Measurements from ENCODE around the gene POGZ. TPM values are rescaled to one million over a fixed set of nuclear protein-coding genes. Genes with fewer than 3 reads are reported as not detected.
"Not testable (repeated sequence)": the region's sequence is repeated elsewhere in the genome, so short reads cannot be mapped to it uniquely, and the experiment has no call there.

POGZ gene
- total RNA-seq, 1 experiment from 2014 or later, result 128 TPM

GRCh38 chr1:151436985-151437384, 22.3 kb downstream of the POGZ start:
- Mint-ChIP-seq H3K9me3 (ENCODE audit: low read depth, unreplicated experiment) (no peaks in the 10 kb centered on the region), H3K27me3 (ENCODE audit: unreplicated experiment) (no peaks in the 10 kb centered on the region), H3K27ac (ENCODE audit: unreplicated experiment) (no peak overlapping the region), H3K36me3 (ENCODE audit: insufficient read depth, unreplicated experiment) (peaks cover 26% of the 10 kb centered on the region), H3K4me3 (ENCODE audit: low read depth, unreplicated experiment) (no peak overlapping the region), H3K4me1 (ENCODE audit: low read depth, unreplicated experiment) (no peaks in the 10 kb centered on the region)
- no TSS peak for BruUV-seq (replicated peaks)
- DNase-seq, result no peak
- CTCF ChIA-PET, result interaction anchor here (0.7 kb wide), 1 partner anchor 36 kb away, joined by 3 read pairs; no protein-coding TSS in a partner anchor
- TF ChIP-seq, protein P1, sequence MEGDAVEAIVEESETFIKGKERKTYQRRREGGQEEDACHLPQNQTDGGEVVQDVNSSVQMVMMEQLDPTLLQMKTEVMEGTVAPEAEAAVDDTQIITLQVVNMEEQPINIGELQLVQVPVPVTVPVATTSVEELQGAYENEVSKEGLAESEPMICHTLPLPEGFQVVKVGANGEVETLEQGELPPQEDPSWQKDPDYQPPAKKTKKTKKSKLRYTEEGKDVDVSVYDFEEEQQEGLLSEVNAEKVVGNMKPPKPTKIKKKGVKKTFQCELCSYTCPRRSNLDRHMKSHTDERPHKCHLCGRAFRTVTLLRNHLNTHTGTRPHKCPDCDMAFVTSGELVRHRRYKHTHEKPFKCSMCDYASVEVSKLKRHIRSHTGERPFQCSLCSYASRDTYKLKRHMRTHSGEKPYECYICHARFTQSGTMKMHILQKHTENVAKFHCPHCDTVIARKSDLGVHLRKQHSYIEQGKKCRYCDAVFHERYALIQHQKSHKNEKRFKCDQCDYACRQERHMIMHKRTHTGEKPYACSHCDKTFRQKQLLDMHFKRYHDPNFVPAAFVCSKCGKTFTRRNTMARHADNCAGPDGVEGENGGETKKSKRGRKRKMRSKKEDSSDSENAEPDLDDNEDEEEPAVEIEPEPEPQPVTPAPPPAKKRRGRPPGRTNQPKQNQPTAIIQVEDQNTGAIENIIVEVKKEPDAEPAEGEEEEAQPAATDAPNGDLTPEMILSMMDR (IDR thresholded peaks at IDR 0.05; ENCODE audit: unreplicated experiment), result no peak
- intact Hi-C loops (cut with micrococcal nuclease; ENCODE audit: unreplicated experiment), result no loop called here

DNA sequence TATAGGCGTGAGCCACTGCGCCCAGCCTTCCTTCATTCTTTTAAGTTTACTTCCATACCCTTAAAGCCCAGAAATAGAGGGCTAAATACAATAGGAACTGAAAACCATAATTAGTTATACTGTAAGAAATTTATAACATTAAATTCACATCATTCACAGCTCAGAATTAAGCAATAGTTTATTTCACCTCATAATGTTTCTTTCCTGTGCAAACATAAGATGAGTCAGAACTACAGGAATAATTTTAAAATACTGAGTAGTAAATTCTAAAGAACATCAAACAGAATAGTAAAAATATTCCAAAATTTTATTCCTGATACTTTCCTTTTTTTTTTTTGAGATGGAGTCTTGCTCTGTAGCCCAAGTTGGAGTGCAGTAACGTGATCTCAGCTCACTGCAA, 24.1 kb downstream of the POGZ start:
- H3K36me3 Mint-ChIP-seq (ENCODE audit: insufficient read depth, unreplicated experiment), result peaks cover 21% of the 10 kb centered on the region
- H3K4me3 Mint-ChIP-seq (ENCODE audit: low read depth, unreplicated experiment), result no peak overlapping the region
- H3K4me1 Mint-ChIP-seq (ENCODE audit: low read depth, unreplicated experiment), result no peaks in the 10 kb centered on the region
- intact Hi-C loops (cut with micrococcal nuclease; ENCODE audit: unreplicated experiment), result no loop called here
- no peaks in the 10 kb centered on the region for H3K9me3 Mint-ChIP-seq (ENCODE audit: low read depth, unreplicated experiment)
- DNase-seq, result no peak
- no TSS peak for BruUV-seq (replicated peaks)
- no peaks in the 10 kb centered on the region for H3K27me3 Mint-ChIP-seq (ENCODE audit: unreplicated experiment)
- CTCF ChIA-PET, result interaction anchor here (0.7 kb wide), 1 partner anchor 131 kb away, joined by 4 read pairs; no protein-coding TSS in a partner anchor
- no peak overlapping the region for H3K27ac Mint-ChIP-seq (ENCODE audit: unreplicated experiment)
- TF ChIP-seq, protein P1 (IDR thresholded peaks at IDR 0.05; ENCODE audit: unreplicated experiment), result no peak

DNA sequence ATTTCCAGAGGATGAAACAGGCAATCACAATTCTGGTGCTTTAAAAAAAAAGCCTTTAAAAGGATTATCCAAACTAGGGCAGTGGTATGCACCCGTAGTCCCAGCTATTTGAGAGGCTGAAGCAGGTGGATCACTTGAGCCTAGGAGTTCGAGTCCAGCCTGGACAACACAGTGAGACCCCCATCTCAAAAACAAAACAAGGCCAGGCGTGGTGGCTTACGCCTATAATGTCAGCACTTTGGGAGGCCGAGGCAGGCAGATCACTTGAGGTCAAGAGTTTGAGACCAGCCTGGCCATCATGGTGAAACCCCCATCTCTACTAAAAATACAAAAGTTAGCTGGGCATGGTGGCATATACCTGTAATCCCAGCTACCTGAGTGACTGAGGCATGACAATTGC, 25.5 kb downstream of the POGZ start:
- H3K27me3 Mint-ChIP-seq (ENCODE audit: unreplicated experiment); BruUV-seq (replicated peaks); H3K4me1 Mint-ChIP-seq (ENCODE audit: low read depth, unreplicated experiment); DNase-seq; H3K27ac Mint-ChIP-seq (ENCODE audit: unreplicated experiment); intact Hi-C loops (cut with micrococcal nuclease; ENCODE audit: unreplicated experiment); H3K4me3 Mint-ChIP-seq (ENCODE audit: low read depth, unreplicated experiment); H3K9me3 Mint-ChIP-seq (ENCODE audit: low read depth, unreplicated experiment): not testable (repeated sequence)
- H3K36me3 Mint-ChIP-seq (ENCODE audit: insufficient read depth, unreplicated experiment), result peaks cover 30% of the 10 kb centered on the region
- CTCF ChIA-PET, result interaction anchor here (0.6 kb wide), 1 partner anchor 16 kb away, joined by 3 read pairs; no protein-coding TSS in a partner anchor

GRCh38 chr1:151428068-151428467, 31.2 kb downstream of the POGZ start:
- Mint-ChIP-seq H3K36me3 (ENCODE audit: insufficient read depth, unreplicated experiment) (peaks cover 64% of the 10 kb centered on the region), H3K9me3 (ENCODE audit: low read depth, unreplicated experiment) (no peaks in the 10 kb centered on the region), H3K27me3 (ENCODE audit: unreplicated experiment) (no peaks in the 10 kb centered on the region), H3K27ac (ENCODE audit: unreplicated experiment) (no peak overlapping the region), H3K4me1 (ENCODE audit: low read depth, unreplicated experiment) (no peaks in the 10 kb centered on the region), H3K4me3 (ENCODE audit: low read depth, unreplicated experiment) (no peak overlapping the region)
- intact Hi-C loops (cut with micrococcal nuclease; ENCODE audit: unreplicated experiment), result no loop called here
- TF ChIP-seq, protein P1 (IDR thresholded peaks at IDR 0.05; ENCODE audit: unreplicated experiment), result no peak
- BruUV-seq (replicated peaks), result no TSS peak
- CTCF ChIA-PET, result no interaction called here
- DNase-seq, result no peak

DNA sequence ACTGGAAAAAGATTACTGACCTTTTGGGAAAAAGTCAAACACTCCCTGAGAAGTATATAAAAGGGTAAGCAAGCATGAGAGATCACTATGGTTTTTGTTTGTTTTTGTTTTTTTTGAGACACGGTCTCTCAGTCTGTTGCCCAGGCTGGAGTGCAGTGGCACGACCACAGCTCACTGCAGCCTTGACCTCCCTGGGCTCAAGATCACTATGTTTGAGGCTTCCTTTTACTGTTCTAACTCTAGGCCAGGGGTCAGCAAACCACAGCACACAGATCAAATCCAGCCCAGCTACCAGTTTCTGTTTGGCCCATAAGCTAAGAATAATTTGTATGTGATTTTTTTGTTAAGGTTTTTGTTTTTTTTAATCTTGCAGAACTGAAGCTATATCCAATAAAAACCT, 34.2 kb downstream of the POGZ start:
- H3K36me3 Mint-ChIP-seq (ENCODE audit: insufficient read depth, unreplicated experiment), result peaks cover 82% of the 10 kb centered on the region
- TF ChIP-seq, protein P1 (IDR thresholded peaks at IDR 0.05; ENCODE audit: unreplicated experiment), result no peak
- CTCF ChIA-PET, result no interaction called here

More for the DNA sequence above, 34.2 kb downstream of the POGZ start:
- Mint-ChIP-seq H3K9me3 (ENCODE audit: low read depth, unreplicated experiment) (no peaks in the 10 kb centered on the region), H3K27ac (ENCODE audit: unreplicated experiment) (no peak overlapping the region), H3K4me1 (ENCODE audit: low read depth, unreplicated experiment) (no peaks in the 10 kb centered on the region), H3K4me3 (ENCODE audit: low read depth, unreplicated experiment) (no peak overlapping the region), H3K27me3 (ENCODE audit: unreplicated experiment) (no peaks in the 10 kb centered on the region)
- no TSS peak for BruUV-seq (replicated peaks)
- no peak for DNase-seq
- intact Hi-C loops (cut with micrococcal nuclease; ENCODE audit: unreplicated experiment), result no loop called here

Data from Calu3 (cell line).